ENCODE measurements around the gene CSNK1G2.

- TF ChIP-seq RCOR1 (IDR thresholded peaks at IDR 0.05; ENCODE audit: low read depth, low read length), result no peak
- no peak for TF ChIP-seq CTCF (IDR thresholded peaks at IDR 0.05)
- TF ChIP-seq EP300 (IDR thresholded peaks at IDR 0.05), result no peak
- no peak for TF ChIP-seq RFX5 (IDR thresholded peaks at IDR 0.05)
- TF ChIP-seq MYC (IDR thresholded peaks at IDR 0.05; ENCODE audit: borderline replicate concordance, low read length), result no peak
- TF ChIP-seq ESRRA (IDR thresholded peaks at IDR 0.05; ENCODE audit: borderline replicate concordance, low read length), result no peak
- no peak for TF ChIP-seq ZC3H11A (IDR thresholded peaks at IDR 0.05)
- TF ChIP-seq NPAS2 (CRISPR knock-in tag; IDR thresholded peaks at IDR 0.05; ENCODE audit: borderline replicate concordance), result no peak
- no peak for TF ChIP-seq USF2 (IDR thresholded peaks at IDR 0.05)
Measured at GRCh38 chr19:1936916-1937610, 3.9 kb upstream of the CSNK1G2 start.

Measured in A549 (cell line).